MM.1S (cell line): ENCODE results near the gene HSPA6.
"Not testable (repeated sequence)": the region's sequence is repeated elsewhere in the genome, so short reads cannot be mapped to it uniquely, and the experiment has no call there.

Experiments
- DNase-seq: peaks from one replicate; pipeline ENCODE4 v3.0.0-alpha.2; 2015
- H2AFZ ChIP-seq: fragments of 300-600 bp; sonication (generic); 2 replicates; pipeline ENCODE4 v1.6.0; 2016; ENCODE audit warnings: antibody characterized with exemption, low read length
- H3F3A ChIP-seq: fragments of 300-600 bp; sonication (generic); 2 replicates; pipeline ENCODE4 v1.6.1; 2016; ENCODE audit warnings: mild to moderate bottlenecking, antibody characterized with exemption, low read length, moderate library complexity, mixed read lengths; ENCODE audit not compliant: insufficient read depth
- H3K27ac ChIP-seq: fragments of 300-600 bp; sonication (generic); 2 replicates; pipeline ENCODE4 v1.5.1; 2016; ENCODE audit warnings: mild to moderate bottlenecking, low read length
- H3K27me3 ChIP-seq: fragments of 300-600 bp; sonication (generic); replicated peaks from 2 replicates; pipeline ENCODE4 v1.6.0; 2016; ENCODE audit warnings: low read length; ENCODE audit not compliant: insufficient read depth
- H3K36me3 ChIP-seq: fragments of 300-600 bp; sonication (generic); replicated peaks from 2 replicates; pipeline ENCODE4 v1.6.1; 2016; ENCODE audit warnings: mild to moderate bottlenecking, low read length, mixed read lengths; ENCODE audit not compliant: insufficient read depth
- H3K4me1 ChIP-seq: fragments of 300-600 bp; sonication (generic); 2 replicates; pipeline ENCODE4 v1.6.1; 2016; ENCODE audit warnings: low read length, mixed read lengths
- H3K4me2 ChIP-seq: fragments of 300-600 bp; sonication (generic); 2 replicates; pipeline ENCODE4 v1.6.0; 2016; ENCODE audit warnings: low read depth, low read length
- H3K4me3 ChIP-seq: fragments of 300-600 bp; sonication (generic); 2 replicates; pipeline ENCODE4 v1.5.1; 2016; ENCODE audit warnings: low read length, mixed read lengths
- H3K79me2 ChIP-seq: fragments of 300-600 bp; sonication (generic); 2 replicates; pipeline ENCODE4 v1.6.1; 2016; ENCODE audit warnings: mixed run types, low read length, mixed read lengths
- H3K9ac ChIP-seq: fragments of 300-600 bp; sonication (generic); 2 replicates; pipeline ENCODE4 v1.6.1; 2016; ENCODE audit warnings: low read length, mixed read lengths
- H3K9me2 ChIP-seq: fragments of 300-600 bp; sonication (generic); replicated peaks from 2 replicates; pipeline ENCODE4 v1.6.1; 2016; ENCODE audit warnings: mild to moderate bottlenecking, low read length, mixed read lengths; ENCODE audit not compliant: insufficient read depth
- H3K9me3 ChIP-seq: fragments of 300-600 bp; sonication (generic); replicated peaks from 2 replicates; pipeline ENCODE4 v1.6.1; 2016; ENCODE audit warnings: mild to moderate bottlenecking, low read length, mixed read lengths; ENCODE audit not compliant: insufficient read depth
- H4K20me1 ChIP-seq: fragments of 300-600 bp; sonication (generic); 2 replicates; pipeline ENCODE4 v1.6.1; 2016; ENCODE audit warnings: mild to moderate bottlenecking, low read length, moderate library complexity, mixed read lengths; ENCODE audit not compliant: insufficient read depth
- EZH2 ChIP-seq: fragments of 300-600 bp; sonication (generic); optimal IDR thresholded peaks from 2 replicates; pipeline ENCODE3; 2017; ENCODE audit warnings: low read depth, mild to moderate bottlenecking, antibody characterized with exemption, low read length, mixed read lengths
- EZH2phosphoT487 ChIP-seq: fragments of 300-600 bp; sonication (generic); IDR thresholded peaks from 2 replicates; pipeline ENCODE4 v1.6.1; 2018; ENCODE audit warnings: antibody characterized with exemption, low read length
- TF ChIP-seq, protein P1 (sequence below): fragments of 300-600 bp; sonication (generic); IDR thresholded peaks from 2 replicates; pipeline ENCODE4 v1.5.1; 2016; ENCODE audit warnings: antibody characterized with exemption, low read length, mixed read lengths

Gene HSPA6

DNA sequence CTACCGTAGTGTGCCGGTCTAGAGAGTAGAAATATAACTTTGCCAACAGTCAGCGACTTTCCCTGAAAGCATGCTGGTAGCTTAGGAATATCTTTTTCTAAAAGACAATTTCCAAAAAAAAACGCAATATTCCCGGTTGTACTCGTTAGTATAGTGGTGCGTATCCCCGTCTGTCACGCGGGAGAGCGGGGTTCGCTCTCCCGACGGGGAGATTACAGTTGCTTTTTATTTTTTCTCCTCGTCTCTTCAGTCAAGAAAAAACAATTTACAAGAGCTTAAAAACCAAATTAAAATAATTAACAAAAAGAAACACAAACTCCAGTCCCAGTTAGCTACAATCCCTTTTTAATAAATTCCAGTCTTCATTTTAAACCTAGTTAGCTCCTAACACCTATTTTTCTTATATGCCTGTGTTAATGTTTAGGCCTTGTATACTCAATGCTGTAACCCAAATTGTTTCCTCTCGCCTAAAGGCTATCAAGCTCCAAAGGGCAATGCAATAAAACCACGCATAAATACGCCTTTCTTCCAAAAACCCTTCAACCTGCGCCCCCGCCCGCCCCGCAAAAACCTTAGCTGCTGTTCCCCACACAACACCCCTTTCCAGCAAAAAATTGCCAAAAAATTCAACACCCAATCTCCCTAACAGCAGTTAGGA, 7.8 kb downstream of the HSPA6 start:
- Histone ChIP-seq H3K79me2 (no peaks in the 10 kb centered on the region), H3K9ac (no peak overlapping the region), H4K20me1 (no peaks in the 10 kb centered on the region), H3K27me3 (no peaks in the 10 kb centered on the region), H3K4me2 (no peak overlapping the region), H3K9me3 (no peaks in the 10 kb centered on the region), H2AFZ (no peak overlapping the region), H3F3A (peaks cover 21% of the 10 kb centered on the region), H3K4me3 (no peak overlapping the region), H3K36me3 (no peaks in the 10 kb centered on the region), H3K27ac (no peak overlapping the region), H3K4me1 (peaks cover 5% of the 10 kb centered on the region; the same call in 1 of the 2 replicates), H3K9me2 (no peaks in the 10 kb centered on the region)
- no peak for DNase-seq
- no peak for TF ChIP-seq EZH2phosphoT487
- TF ChIP-seq, protein P1, sequence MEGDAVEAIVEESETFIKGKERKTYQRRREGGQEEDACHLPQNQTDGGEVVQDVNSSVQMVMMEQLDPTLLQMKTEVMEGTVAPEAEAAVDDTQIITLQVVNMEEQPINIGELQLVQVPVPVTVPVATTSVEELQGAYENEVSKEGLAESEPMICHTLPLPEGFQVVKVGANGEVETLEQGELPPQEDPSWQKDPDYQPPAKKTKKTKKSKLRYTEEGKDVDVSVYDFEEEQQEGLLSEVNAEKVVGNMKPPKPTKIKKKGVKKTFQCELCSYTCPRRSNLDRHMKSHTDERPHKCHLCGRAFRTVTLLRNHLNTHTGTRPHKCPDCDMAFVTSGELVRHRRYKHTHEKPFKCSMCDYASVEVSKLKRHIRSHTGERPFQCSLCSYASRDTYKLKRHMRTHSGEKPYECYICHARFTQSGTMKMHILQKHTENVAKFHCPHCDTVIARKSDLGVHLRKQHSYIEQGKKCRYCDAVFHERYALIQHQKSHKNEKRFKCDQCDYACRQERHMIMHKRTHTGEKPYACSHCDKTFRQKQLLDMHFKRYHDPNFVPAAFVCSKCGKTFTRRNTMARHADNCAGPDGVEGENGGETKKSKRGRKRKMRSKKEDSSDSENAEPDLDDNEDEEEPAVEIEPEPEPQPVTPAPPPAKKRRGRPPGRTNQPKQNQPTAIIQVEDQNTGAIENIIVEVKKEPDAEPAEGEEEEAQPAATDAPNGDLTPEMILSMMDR, result no peak
- TF ChIP-seq EZH2, result no peak

DNA sequence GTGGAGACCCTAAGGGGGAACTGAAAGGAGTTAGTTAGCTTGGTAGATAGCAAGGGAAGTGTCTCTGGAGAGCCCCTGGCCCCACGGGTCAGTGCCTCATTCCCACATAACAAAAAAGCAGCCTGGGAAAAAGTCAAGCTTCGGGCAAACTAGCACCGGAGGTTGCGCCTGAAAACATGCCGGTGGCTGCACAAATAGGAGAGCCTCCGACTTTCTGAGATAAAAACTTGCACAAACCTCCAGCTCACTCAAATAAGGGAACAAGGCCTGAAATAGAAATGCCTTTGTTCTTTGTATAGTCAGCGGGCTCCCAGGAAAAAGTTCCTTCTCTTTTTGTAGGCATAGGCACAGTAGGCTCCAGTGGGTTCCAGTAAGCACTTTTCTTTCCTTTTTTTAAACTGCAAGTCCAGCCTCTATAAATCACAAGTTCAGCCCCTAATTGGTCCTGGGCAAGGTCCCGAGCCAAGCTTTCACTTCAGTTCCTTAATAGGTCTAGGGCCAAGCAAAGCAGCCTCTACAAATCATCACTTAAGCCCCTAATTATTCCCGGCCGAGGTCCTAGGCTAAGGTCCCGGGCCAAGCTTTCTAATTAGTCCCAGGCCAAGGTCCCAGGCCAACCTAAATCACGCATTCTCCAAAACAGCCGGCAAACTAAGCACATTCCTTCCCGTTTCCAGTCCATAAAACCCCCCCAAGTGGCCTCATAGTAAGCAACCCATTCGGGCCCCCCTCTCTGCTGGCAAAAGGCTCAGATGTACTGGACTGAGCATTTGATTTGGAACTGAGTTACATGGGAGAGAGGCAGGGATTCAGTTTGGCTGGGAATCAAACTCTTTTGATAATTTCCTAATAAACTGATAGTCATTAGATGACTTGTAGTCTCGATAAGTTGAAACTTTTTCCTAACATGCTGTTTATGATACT, 8.6 kb downstream of the HSPA6 start:
- H3F3A ChIP-seq, result peaks cover 21% of the 10 kb centered on the region
- not testable (repeated sequence) for H3K27ac ChIP-seq, H3K79me2 ChIP-seq, H3K4me2 ChIP-seq, H3K4me3 ChIP-seq, H3K36me3 ChIP-seq, H3K9me2 ChIP-seq, H4K20me1 ChIP-seq, H3K4me1 ChIP-seq, H3K27me3 ChIP-seq, H2AFZ ChIP-seq, H3K9me3 ChIP-seq, H3K9ac ChIP-seq, DNase-seq

DNA sequence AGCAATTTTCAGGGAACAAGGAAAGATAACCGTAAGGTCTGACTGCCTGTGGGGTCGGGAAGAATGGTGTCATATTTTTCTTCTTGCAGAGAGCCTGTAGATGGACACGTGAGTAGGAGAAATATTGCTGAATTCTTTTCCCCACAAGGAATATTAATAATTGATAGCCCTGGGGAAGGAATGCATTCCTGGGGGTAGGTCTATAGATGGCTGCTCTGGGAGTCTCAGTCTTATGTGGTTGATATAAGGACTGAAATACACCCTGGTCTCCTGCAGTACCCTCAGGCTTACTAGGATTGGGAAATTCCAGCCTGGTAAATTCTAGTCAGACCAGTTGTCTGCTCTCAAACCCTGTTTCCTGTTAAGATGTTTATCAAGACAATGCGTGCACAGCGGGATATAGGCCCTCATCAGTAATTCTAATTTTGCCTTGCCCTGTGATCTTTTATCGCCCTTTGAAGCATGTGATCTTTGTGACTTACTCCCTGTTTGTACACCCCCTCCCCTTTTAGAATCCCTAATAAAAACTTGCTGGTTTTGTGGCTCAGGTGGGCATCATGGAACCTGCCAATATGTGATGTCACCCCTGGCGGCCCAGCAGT, 12.8 kb downstream of the HSPA6 start:
- H3K36me3 ChIP-seq, H4K20me1 ChIP-seq, H3K9ac ChIP-seq, H3K4me2 ChIP-seq, DNase-seq, H3K4me3 ChIP-seq, H3K79me2 ChIP-seq, H3K9me3 ChIP-seq, H3K4me1 ChIP-seq, H3K9me2 ChIP-seq, H2AFZ ChIP-seq, H3K27ac ChIP-seq, H3K27me3 ChIP-seq: not testable (repeated sequence)
- peaks cover 17% of the 10 kb centered on the region for H3F3A ChIP-seq

DNA sequence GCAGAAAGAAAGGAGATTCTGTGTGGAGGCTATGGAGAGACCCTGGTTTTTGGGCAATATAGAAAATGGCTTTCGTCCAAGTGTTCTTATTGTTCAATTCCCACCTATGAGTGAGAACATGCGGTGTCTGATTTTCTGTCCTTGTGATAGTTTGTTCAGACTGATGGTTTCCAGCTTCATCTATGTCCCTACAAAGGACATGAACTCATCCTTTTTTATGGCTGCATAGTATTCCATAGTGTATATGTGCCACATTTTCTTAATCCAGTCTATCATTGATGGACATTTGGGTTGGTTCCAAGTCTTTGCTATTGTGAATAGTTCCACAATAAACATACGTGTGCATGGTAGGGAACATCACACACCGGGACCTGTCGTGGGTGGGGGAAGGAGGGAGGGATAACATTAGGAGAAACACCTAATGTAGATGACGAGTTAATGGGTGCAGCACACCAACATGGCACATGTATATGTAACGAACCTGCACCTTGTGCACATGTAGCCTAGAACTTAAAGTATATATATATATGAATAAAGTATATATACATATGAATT, 14.7 kb downstream of the HSPA6 start:
- H3K9ac ChIP-seq, H3K79me2 ChIP-seq, DNase-seq, H3K36me3 ChIP-seq, H3K9me2 ChIP-seq, H2AFZ ChIP-seq, H3K4me1 ChIP-seq, H3K27ac ChIP-seq, H3K27me3 ChIP-seq, H4K20me1 ChIP-seq, H3K9me3 ChIP-seq: not testable (repeated sequence)
- Histone ChIP-seq H3K4me3 (peak overlapping the region; percentile 62; the same call in 1 of the 2 replicates), H3F3A (peaks cover 16% of the 10 kb centered on the region), H3K4me2 (peak overlapping the region; percentile 42; the same call in 1 of the 2 replicates)
